ENCODE data around the gene CALCOCO1.

DNA sequence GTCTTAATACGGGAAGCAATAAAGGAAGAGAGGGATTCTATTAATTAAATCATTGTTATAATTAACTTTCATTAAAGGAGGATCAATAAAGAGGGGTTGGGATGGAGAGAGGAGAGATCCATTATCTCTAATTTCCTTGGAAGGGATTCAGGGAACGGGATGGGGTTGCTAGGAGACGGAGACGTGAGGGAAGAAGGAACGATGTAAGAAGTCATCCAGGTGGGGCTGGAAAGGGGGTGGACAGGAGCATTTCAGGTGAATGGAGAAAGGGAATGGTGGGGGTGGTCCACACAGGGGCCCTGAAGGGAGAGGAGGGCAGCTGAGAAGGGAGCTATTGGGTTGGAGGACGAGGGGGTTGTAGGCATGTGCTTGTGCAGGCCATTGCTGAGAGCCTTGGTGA lies 17.2 kb downstream of the CALCOCO1 start:
- TF ChIP-seq, protein P1, sequence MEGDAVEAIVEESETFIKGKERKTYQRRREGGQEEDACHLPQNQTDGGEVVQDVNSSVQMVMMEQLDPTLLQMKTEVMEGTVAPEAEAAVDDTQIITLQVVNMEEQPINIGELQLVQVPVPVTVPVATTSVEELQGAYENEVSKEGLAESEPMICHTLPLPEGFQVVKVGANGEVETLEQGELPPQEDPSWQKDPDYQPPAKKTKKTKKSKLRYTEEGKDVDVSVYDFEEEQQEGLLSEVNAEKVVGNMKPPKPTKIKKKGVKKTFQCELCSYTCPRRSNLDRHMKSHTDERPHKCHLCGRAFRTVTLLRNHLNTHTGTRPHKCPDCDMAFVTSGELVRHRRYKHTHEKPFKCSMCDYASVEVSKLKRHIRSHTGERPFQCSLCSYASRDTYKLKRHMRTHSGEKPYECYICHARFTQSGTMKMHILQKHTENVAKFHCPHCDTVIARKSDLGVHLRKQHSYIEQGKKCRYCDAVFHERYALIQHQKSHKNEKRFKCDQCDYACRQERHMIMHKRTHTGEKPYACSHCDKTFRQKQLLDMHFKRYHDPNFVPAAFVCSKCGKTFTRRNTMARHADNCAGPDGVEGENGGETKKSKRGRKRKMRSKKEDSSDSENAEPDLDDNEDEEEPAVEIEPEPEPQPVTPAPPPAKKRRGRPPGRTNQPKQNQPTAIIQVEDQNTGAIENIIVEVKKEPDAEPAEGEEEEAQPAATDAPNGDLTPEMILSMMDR (IDR thresholded peaks at IDR 0.05), result no peak
- TF ChIP-seq POLR2A (IDR thresholded peaks at IDR 0.05), result no peak
